VCaP (cell line): ENCODE measurements around the gene CACNG7.
A peak's percentile ranks its signal among the peaks of the same experiment; 100 is the strongest.
"Not testable (repeated sequence)": the region's sequence is repeated elsewhere in the genome, so short reads cannot be mapped to it uniquely, and the experiment has no call there.

Source experiments
- H3K27ac ChIP-seq: fragments of 450-650 bp; 2 replicates; pipeline ENCODE4 v1.5.1; 2017
- CTCF ChIP-seq: fragments of 450-650 bp; conservative IDR thresholded peaks from 2 replicates; pipeline ENCODE4 v1.5.1; 2017; ENCODE audit warnings: mild to moderate bottlenecking, moderate library complexity

The CACNG7 gene

GRCh38 chr19:53945441-53945840 lies 36.4 kb downstream of the CACNG7 start:
- no peak overlapping the region for H3K27ac ChIP-seq
- no peak for TF ChIP-seq CTCF

- no peak overlapping the region for H3K27ac ChIP-seq
Observed at GRCh38 chr19:53945998-53946397, 36.9 kb downstream of the CACNG7 start.

GRCh38 chr19:53947624-53948023 lies 38.5 kb downstream of the CACNG7 start:
- H3K27ac ChIP-seq: no peak overlapping the region
- TF ChIP-seq CTCF: 0 out of 2 replicates have a peak, but pooled peaks have one; percentile 9

More at GRCh38 chr19:53945998-53946397, 36.9 kb downstream of the CACNG7 start:
- no peak for TF ChIP-seq CTCF

GRCh38 chr19:53948611-53949010 lies 39.5 kb downstream of the CACNG7 start:
- H3K27ac ChIP-seq: not testable (repeated sequence)

GRCh38 chr19:53951436-53951835 lies 42.4 kb downstream of the CACNG7 start:
- H3K27ac ChIP-seq: no peak overlapping the region
- no peak for TF ChIP-seq CTCF

- no peak for TF ChIP-seq CTCF
- no peak overlapping the region for H3K27ac ChIP-seq
Observed at GRCh38 chr19:53951947-53952346, 42.9 kb downstream of the CACNG7 start.

- no peak overlapping the region for H3K27ac ChIP-seq
- TF ChIP-seq CTCF: no peak
Observed at GRCh38 chr19:53953383-53953782, 44.3 kb downstream of the CACNG7 start.

GRCh38 chr19:53957448-53958167 lies 48.5 kb downstream of the CACNG7 start:
- no peak for TF ChIP-seq CTCF
- peak overlapping the region; percentile 70 for H3K27ac ChIP-seq
